Lower leg skin (tissue), 4 donors: ENCODE data around the gene HINT1. TPM values are rescaled to one million over a fixed set of nuclear protein-coding genes. Genes with fewer than 3 reads are reported as not detected.

ENCODE experiments used
- DNase-seq, 2 donors: peaks; one replicate each; pipeline ENCODE4 v3.0.0-alpha.2; 2019; ENCODE audit warnings: low spot score in 2 of 2
- H3K4me3 ChIP-seq: fragments of 200-600 bp; sonication (generic); 2 replicates; pipeline ENCODE4 v1.5.1; 2017; ENCODE audit warnings: mild to moderate bottlenecking, low read depth; ENCODE audit not compliant: poor library complexity, severe bottlenecking
- CTCF ChIP-seq, 3 donors: fragments of 450-650 bp; IDR thresholded peaks; one replicate each; pipeline ENCODE4 v1.5.1; 2016; ENCODE audit warnings: antibody characterized with exemption in 3 of 3, mild to moderate bottlenecking in 3 of 3, moderate library complexity in 2 of 3
- POLR2A ChIP-seq, 2 donors: fragments of 450-650 bp; IDR thresholded peaks; one replicate each; pipeline ENCODE4 v1.6.1; 2016 to 2017; ENCODE audit warnings: antibody characterized with exemption in 2 of 2, mild to moderate bottlenecking in 1 of 2, moderate library complexity in 1 of 2
- WGBS, 2 donors: methylation state at CpG; one replicate each; pipeline ENCODE4 v1.1.5; 2018; 5-methylcytosine and 5-hydroxymethylcytosine counted together
- intact Hi-C: fragments of 100-400 bp; cut with DNase I; formaldehyde crosslinking; loops from one replicate; pipeline ENCODE4 v1.15.0; 2023; ENCODE audit warnings: low total_unique reads
- total RNA-seq, 4 donors: library from RNA; depleted of rRNA; stranded (reverse); fragments of >200 nt; gene quantifications; one replicate each; pipeline ENCODE4 v1.1.0, GENCODE V29; 2016

Gene HINT1
- 100 to 1,000 TPM; 154 to 211 (median 190) TPM for total RNA-seq

GRCh38 chr5:131165119-131165727 lies at the start of gene HINT1:
HINT1 (minus strand) TSS chr5:131165256; CDS start chr5:131165205, 51 bp downstream.
- 0 to 1% methylated on average over 31 of the region's 33 CpGs for WGBS, 2 donors
- TF ChIP-seq CTCF (IDR thresholded peaks at IDR 0.05) (no peak), POLR2A (IDR thresholded peaks at IDR 0.05) (peak in 1 of 2 donors; percentile 57)
- intact Hi-C loops: loop anchor here (10.0 kb wide), 1 partner anchor 250 kb away; no protein-coding TSS in a partner anchor
- H3K4me3 ChIP-seq: peak within 1 kb of the TSS; percentile 82
- peak; percentile 86 to 98 for DNase-seq

- TF ChIP-seq CTCF (IDR thresholded peaks at IDR 0.05) (no peak), POLR2A (IDR thresholded peaks at IDR 0.05) (no peak)
- no peak for DNase-seq
- WGBS, 2 donors: 76 to 86% methylated on average over 3 of the region's 3 CpGs
- intact Hi-C loops: no loop called here
- no peak overlapping the region for H3K4me3 ChIP-seq
Observed at GRCh38 chr5:131214609-131215227, 49.7 kb upstream of the HINT1 start.

- TF ChIP-seq POLR2A (IDR thresholded peaks at IDR 0.05) (no peak), CTCF (IDR thresholded peaks at IDR 0.05) (no peak)
- no peak for DNase-seq
- WGBS, 2 donors: 73 to 76% methylated on average over 5 of the region's 5 CpGs
- intact Hi-C loops: no loop called here
- H3K4me3 ChIP-seq: no peak overlapping the region
Observed at GRCh38 chr5:131212471-131213021, 47.5 kb upstream of the HINT1 start.

- no peak for TF ChIP-seq POLR2A (IDR thresholded peaks at IDR 0.05)
- no peak for TF ChIP-seq CTCF (IDR thresholded peaks at IDR 0.05)
- WGBS, 2 donors: 92 to 98% methylated on average over 5 of the region's 5 CpGs
- intact Hi-C loops: no loop called here
Observed at GRCh38 chr5:131211669-131212068, 46.6 kb upstream of the HINT1 start.

GRCh38 chr5:131210151-131210510 lies 45.1 kb upstream of the HINT1 start:
- no peak overlapping the region for H3K4me3 ChIP-seq
- intact Hi-C loops: no loop called here
- TF ChIP-seq CTCF (IDR thresholded peaks at IDR 0.05) (no peak), POLR2A (IDR thresholded peaks at IDR 0.05) (no peak)
- no peak for DNase-seq

More at GRCh38 chr5:131211669-131212068, 46.6 kb upstream of the HINT1 start:
- no peak overlapping the region for H3K4me3 ChIP-seq
- DNase-seq: no peak
